SK-N-SH (cell line): ENCODE data around the gene LDLRAD1. TPM values are rescaled to one million over a fixed set of nuclear protein-coding genes. Genes with fewer than 3 reads are reported as not detected.

ENCODE experiments used
- CTCF ChIA-PET: fragments of 300-600, 350-600 bp; formaldehyde crosslinking; extraction: SDS; loops from one replicate; lab custom pipeline; 2021; lab: Yijun Ruan, JAX
- POLR2A ChIA-PET: fragments of 350-600 bp; sonication (Branson Sonifier 250); formaldehyde crosslinking; extraction: SDS; loops from one replicate; lab custom pipeline; 2020; ENCODE audit warnings: antibody characterized with exemption, inconsistent platforms; lab: Yijun Ruan, JAX
- DNase-seq: peaks from one replicate; pipeline ENCODE4 v3.0.0; 2012
- H2AFZ ChIP-seq: fragments of 200-600 bp; sonication (generic); 2 replicates; pipeline ENCODE4 v1.8.1; 2016; ENCODE audit warnings: antibody characterized with exemption, mild to moderate bottlenecking, low read depth
- H3F3A ChIP-seq: fragments of 200-600 bp; sonication (generic); replicated peaks from 2 replicates; pipeline ENCODE3; 2016; ENCODE audit warnings: antibody characterized with exemption, mild to moderate bottlenecking; ENCODE audit not compliant: insufficient read depth
- H3K27ac ChIP-seq, 2 experiments: fragments of 200-500 bp in 1 of 2; fragments of 200-600 bp in 1 of 2; sonication (Bioruptor generic) in 1 of 2; sonication (generic), shearing (Covaris generic) in 1 of 2; 2 replicates each; pipeline versions ENCODE4 v1.5.1 to v1.6.1; 2014 to 2016; ENCODE audit warnings: low read depth in 2 of 2, inconsistent platforms in 1 of 2, low read length in 1 of 2, mild to moderate bottlenecking in 1 of 2, mixed read lengths in 1 of 2
- H3K27me3 ChIP-seq: fragments of 200-600 bp; sonication (generic), shearing (Covaris generic); 2 replicates; pipeline ENCODE4 v1.6.1; 2016; ENCODE audit warnings: mixed run types; ENCODE audit not compliant: insufficient read depth
- H3K36me3 ChIP-seq, 2 experiments: fragments of 200-500 bp in 1 of 2; fragments of 200-600 bp in 1 of 2; sonication (Bioruptor generic) in 1 of 2; sonication (generic) in 1 of 2; replicated peaks in 1 of 2; 2 replicates each; pipeline versions ENCODE3 to v1.5.1; 2014 to 2016; ENCODE audit warnings: low read length in 1 of 2, mild to moderate bottlenecking in 1 of 2; ENCODE audit not compliant: insufficient read depth in 2 of 2, control insufficient read depth in 1 of 2
- H3K4me1 ChIP-seq, 2 experiments: fragments of 200-500 bp in 1 of 2; fragments of 200-600 bp in 1 of 2; sonication (Bioruptor generic) in 1 of 2; sonication (generic), shearing (Covaris generic) in 1 of 2; 2 replicates each; pipeline versions ENCODE4 v1.5.1 to v1.6.1; 2014 to 2016; ENCODE audit warnings: low read depth in 1 of 2, low read length in 1 of 2, mixed run types in 1 of 2; ENCODE audit not compliant: insufficient read depth in 2 of 2, control insufficient read depth in 1 of 2
- H3K4me2 ChIP-seq: fragments of 200-600 bp; sonication (generic), shearing (Covaris generic); 2 replicates; pipeline ENCODE4 v1.6.1; 2017; ENCODE audit warnings: mixed run types
- H3K4me3 ChIP-seq, 2 experiments: fragments of 200-500 bp in 1 of 2; fragments of 200-600 bp in 1 of 2; sonication (Bioruptor generic) in 1 of 2; sonication (generic), shearing (Covaris generic) in 1 of 2; 2 replicates each; pipeline versions ENCODE4 v1.5.1 to v1.8.1; 2014 to 2016; ENCODE audit warnings: low read depth in 2 of 2, inconsistent platforms in 1 of 2, low read length in 1 of 2, mild to moderate bottlenecking in 1 of 2, mixed read lengths in 1 of 2, moderate library complexity in 1 of 2
- H3K79me2 ChIP-seq: fragments of 200-600 bp; sonication (generic); 2 replicates; pipeline ENCODE4 v1.8.1; 2017; ENCODE audit warnings: mild to moderate bottlenecking; ENCODE audit not compliant: insufficient read depth
- H3K9ac ChIP-seq: fragments of 200-600 bp; sonication (generic); 2 replicates; pipeline ENCODE4 v1.6.1; 2017; ENCODE audit warnings: mixed run types
- H3K9me2 ChIP-seq: fragments of 200-600 bp; sonication (generic); 2 replicates; pipeline ENCODE4 v1.6.1; 2017; ENCODE audit warnings: mixed run types
- H3K9me3 ChIP-seq: fragments of 200-600 bp; sonication (generic); 2 replicates; pipeline ENCODE4 v1.6.1; 2017; ENCODE audit warnings: mixed run types, mild to moderate bottlenecking, moderate library complexity
- H4K20me1 ChIP-seq: fragments of 200-600 bp; sonication (generic); 2 replicates; pipeline ENCODE4 v1.6.1; 2017; ENCODE audit warnings: mild to moderate bottlenecking, mixed run types; ENCODE audit not compliant: insufficient read depth
- FOSL2 ChIP-seq: IDR thresholded peaks from 2 replicates; pipeline ENCODE4 v1.4.0; 2012; ENCODE audit warnings: low read depth, mild to moderate bottlenecking, moderate library complexity, borderline replicate concordance
- FOXM1 ChIP-seq: IDR thresholded peaks from 2 replicates; pipeline ENCODE4 v1.4.0; 2012; ENCODE audit warnings: low read depth, mild to moderate bottlenecking
- GABPA ChIP-seq: IDR thresholded peaks from 2 replicates; pipeline ENCODE4 v1.4.0; 2012; ENCODE audit warnings: low read depth, mild to moderate bottlenecking
- GATA2 ChIP-seq: sonication (generic); formaldehyde crosslinking; IDR thresholded peaks from 2 replicates; pipeline ENCODE4 v1.5.0; 2020; ENCODE audit warnings: mild to moderate bottlenecking, missing genetic modification reagents
- MAX ChIP-seq: IDR thresholded peaks from 2 replicates; pipeline ENCODE4 v1.4.0; 2012; ENCODE audit warnings: low read depth
- MXI1 ChIP-seq: IDR thresholded peaks from 2 replicates; pipeline ENCODE4 v1.6.1; 2012; ENCODE audit warnings: mild to moderate bottlenecking, low read depth, low read length, improper control_type of control experiment
- NFIC ChIP-seq: IDR thresholded peaks from 2 replicates; pipeline ENCODE4 v1.4.0; 2012; ENCODE audit warnings: borderline replicate concordance
- NRF1 ChIP-seq: IDR thresholded peaks from 2 replicates; pipeline ENCODE4 v1.6.1; 2012; ENCODE audit warnings: low read depth, mild to moderate bottlenecking, low read length
- POLR2AphosphoS5 ChIP-seq: IDR thresholded peaks from 2 replicates; pipeline ENCODE4 v1.6.1; 2012; ENCODE audit warnings: low read depth, low read length
- RAD21 ChIP-seq: IDR thresholded peaks from 2 replicates; pipeline ENCODE4 v1.6.1; 2012; ENCODE audit warnings: mild to moderate bottlenecking, low read length
- RCOR1 ChIP-seq: fragments of 150-350 bp; IDR thresholded peaks from 2 replicates; pipeline ENCODE4 v1.6.1; 2017; ENCODE audit warnings: antibody characterized with exemption, low read length
- RFX5 ChIP-seq: IDR thresholded peaks from 2 replicates; pipeline ENCODE4 v1.6.1; 2012; ENCODE audit warnings: mild to moderate bottlenecking, improper control_type of control experiment, low read length
- RXRA ChIP-seq: IDR thresholded peaks from 2 replicates; pipeline ENCODE4 v1.4.0; 2012; ENCODE audit warnings: low read depth, mild to moderate bottlenecking, borderline replicate concordance
- SIN3A ChIP-seq: IDR thresholded peaks from 2 replicates; pipeline ENCODE4 v1.6.1; 2012; ENCODE audit warnings: low read depth, mild to moderate bottlenecking, low read length, moderate library complexity, borderline replicate concordance
- TAF1 ChIP-seq: IDR thresholded peaks from 2 replicates; pipeline ENCODE4 v1.6.1; 2012; ENCODE audit warnings: low read depth, mild to moderate bottlenecking, low read length, moderate library complexity, borderline replicate concordance
- TEAD4 ChIP-seq: IDR thresholded peaks from 2 replicates; pipeline ENCODE4 v1.4.0; 2012; ENCODE audit warnings: mild to moderate bottlenecking, borderline replicate concordance; ENCODE audit not compliant: insufficient read depth
- WGBS: methylation state at CpG from one replicate; pipeline ENCODE4 v1.1.6; 2017; ENCODE audit warnings: low lambda C conversion rate; 5-methylcytosine and 5-hydroxymethylcytosine counted together
- polyA plus RNA-seq, 3 experiments: library from polyadenylated mRNA; depleted of rRNA; stranded (reverse); fragments of >200 nt; gene quantifications; 2 replicates each; pipeline ENCODE4 v1.2.3, GENCODE V29; 2012
- TF ChIP-seq, protein P1 (sequence below): IDR thresholded peaks from 2 replicates; pipeline ENCODE4 v1.4.0; 2012; ENCODE audit warnings: low read depth, borderline replicate concordance
- TF ChIP-seq, protein P2 (sequence below): fragments of 200-600 bp; sonication (generic); IDR thresholded peaks from 2 replicates; pipeline ENCODE4 v1.6.1; 2017; ENCODE audit warnings: antibody characterized with exemption, mild to moderate bottlenecking, moderate library complexity
- TF ChIP-seq, protein P3 (sequence below): IDR thresholded peaks from 2 replicates; pipeline ENCODE4 v1.4.0; 2012; ENCODE audit warnings: low read depth, borderline replicate concordance
- TF ChIP-seq, protein P4 (sequence below): fragments of 150-350 bp; IDR thresholded peaks from 2 replicates; pipeline ENCODE4 v1.6.1; 2016; ENCODE audit warnings: mild to moderate bottlenecking, low read depth, low read length

LDLRAD1 gene
- polyA plus RNA-seq, 1 of the 3 experiments (the other 2 are of a cell fraction): not detected

DNA sequence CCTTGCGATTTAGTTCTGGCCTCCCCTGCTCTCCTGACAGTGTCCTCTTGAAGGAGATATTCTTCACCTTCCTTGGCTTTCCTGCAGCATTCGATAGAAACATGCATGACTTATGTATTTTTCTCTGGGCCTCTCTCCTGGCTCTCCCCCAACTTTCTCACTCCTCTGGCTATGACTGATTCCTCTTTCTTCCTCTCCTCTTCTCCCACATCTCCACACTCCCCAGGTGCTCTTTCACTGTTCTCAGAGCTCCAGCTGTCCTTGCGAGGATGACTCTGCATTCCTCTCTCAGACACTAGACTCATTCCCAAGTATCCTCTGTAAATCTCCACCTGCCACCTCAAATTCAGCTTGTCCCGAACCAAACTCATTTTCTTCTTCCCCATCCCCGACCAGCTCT is 53.9 kb downstream of the LDLRAD1 start (continued):
- TF ChIP-seq, protein P1, sequence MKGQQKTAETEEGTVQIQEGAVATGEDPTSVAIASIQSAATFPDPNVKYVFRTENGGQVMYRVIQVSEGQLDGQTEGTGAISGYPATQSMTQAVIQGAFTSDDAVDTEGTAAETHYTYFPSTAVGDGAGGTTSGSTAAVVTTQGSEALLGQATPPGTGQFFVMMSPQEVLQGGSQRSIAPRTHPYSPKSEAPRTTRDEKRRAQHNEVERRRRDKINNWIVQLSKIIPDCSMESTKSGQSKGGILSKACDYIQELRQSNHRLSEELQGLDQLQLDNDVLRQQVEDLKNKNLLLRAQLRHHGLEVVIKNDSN: no peak

- H3K36me3 ChIP-seq: peaks cover 58 to 73% of the 10 kb centered on the region in 2 experiments
Measured at GRCh38 chr1:53963460-53963859, 54.5 kb downstream of the LDLRAD1 start.

More at GRCh38 chr1:53963460-53963859, 54.5 kb downstream of the LDLRAD1 start:
- H2AFZ ChIP-seq: no peak overlapping the region
- no peak for DNase-seq
- H3K27ac ChIP-seq: no peak overlapping the region
- ChIA-PET POLR2A (no interaction called here), CTCF (interaction anchor here (0.9 to 1.6 kb wide), 2 partner anchors 13 to 102 kb away, joined by 3 to 6 read pairs; no protein-coding TSS in a partner anchor)
- peaks cover 8% of the 10 kb centered on the region; the same call in 1 of the 2 replicates for H3K79me2 ChIP-seq
- no peaks in the 10 kb centered on the region for H3K9me3 ChIP-seq
- H3K9me2 ChIP-seq: no peaks in the 10 kb centered on the region
- no peak for TF ChIP-seq FOXM1
- TF ChIP-seq RAD21: no peak
- no peak for TF ChIP-seq FOSL2
- no peak for TF ChIP-seq GABPA
- no peak for TF ChIP-seq GATA2
- TF ChIP-seq RFX5: no peak
- no peak for TF ChIP-seq RCOR1
- no peak for TF ChIP-seq MXI1
- no peak for TF ChIP-seq NRF1
- TF ChIP-seq, protein P2, sequence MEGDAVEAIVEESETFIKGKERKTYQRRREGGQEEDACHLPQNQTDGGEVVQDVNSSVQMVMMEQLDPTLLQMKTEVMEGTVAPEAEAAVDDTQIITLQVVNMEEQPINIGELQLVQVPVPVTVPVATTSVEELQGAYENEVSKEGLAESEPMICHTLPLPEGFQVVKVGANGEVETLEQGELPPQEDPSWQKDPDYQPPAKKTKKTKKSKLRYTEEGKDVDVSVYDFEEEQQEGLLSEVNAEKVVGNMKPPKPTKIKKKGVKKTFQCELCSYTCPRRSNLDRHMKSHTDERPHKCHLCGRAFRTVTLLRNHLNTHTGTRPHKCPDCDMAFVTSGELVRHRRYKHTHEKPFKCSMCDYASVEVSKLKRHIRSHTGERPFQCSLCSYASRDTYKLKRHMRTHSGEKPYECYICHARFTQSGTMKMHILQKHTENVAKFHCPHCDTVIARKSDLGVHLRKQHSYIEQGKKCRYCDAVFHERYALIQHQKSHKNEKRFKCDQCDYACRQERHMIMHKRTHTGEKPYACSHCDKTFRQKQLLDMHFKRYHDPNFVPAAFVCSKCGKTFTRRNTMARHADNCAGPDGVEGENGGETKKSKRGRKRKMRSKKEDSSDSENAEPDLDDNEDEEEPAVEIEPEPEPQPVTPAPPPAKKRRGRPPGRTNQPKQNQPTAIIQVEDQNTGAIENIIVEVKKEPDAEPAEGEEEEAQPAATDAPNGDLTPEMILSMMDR: no peak
- TF ChIP-seq TAF1: no peak
- no peak for TF ChIP-seq NFIC
- TF ChIP-seq, protein P3, sequence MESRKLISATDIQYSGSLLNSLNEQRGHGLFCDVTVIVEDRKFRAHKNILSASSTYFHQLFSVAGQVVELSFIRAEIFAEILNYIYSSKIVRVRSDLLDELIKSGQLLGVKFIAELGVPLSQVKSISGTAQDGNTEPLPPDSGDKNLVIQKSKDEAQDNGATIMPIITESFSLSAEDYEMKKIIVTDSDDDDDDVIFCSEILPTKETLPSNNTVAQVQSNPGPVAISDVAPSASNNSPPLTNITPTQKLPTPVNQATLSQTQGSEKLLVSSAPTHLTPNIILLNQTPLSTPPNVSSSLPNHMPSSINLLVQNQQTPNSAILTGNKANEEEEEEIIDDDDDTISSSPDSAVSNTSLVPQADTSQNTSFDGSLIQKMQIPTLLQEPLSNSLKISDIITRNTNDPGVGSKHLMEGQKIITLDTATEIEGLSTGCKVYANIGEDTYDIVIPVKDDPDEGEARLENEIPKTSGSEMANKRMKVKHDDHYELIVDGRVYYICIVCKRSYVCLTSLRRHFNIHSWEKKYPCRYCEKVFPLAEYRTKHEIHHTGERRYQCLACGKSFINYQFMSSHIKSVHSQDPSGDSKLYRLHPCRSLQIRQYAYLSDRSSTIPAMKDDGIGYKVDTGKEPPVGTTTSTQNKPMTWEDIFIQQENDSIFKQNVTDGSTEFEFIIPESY: no peak
- no peak for TF ChIP-seq SIN3A
- TF ChIP-seq POLR2AphosphoS5: no peak
- no peak for TF ChIP-seq TEAD4
- TF ChIP-seq MAX: no peak
- TF ChIP-seq RXRA: no peak
- TF ChIP-seq, protein P4, sequence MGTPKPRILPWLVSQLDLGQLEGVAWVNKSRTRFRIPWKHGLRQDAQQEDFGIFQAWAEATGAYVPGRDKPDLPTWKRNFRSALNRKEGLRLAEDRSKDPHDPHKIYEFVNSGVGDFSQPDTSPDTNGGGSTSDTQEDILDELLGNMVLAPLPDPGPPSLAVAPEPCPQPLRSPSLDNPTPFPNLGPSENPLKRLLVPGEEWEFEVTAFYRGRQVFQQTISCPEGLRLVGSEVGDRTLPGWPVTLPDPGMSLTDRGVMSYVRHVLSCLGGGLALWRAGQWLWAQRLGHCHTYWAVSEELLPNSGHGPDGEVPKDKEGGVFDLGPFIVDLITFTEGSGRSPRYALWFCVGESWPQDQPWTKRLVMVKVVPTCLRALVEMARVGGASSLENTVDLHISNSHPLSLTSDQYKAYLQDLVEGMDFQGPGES: no peak
- H3K27me3 ChIP-seq: no peaks in the 10 kb centered on the region
- H4K20me1 ChIP-seq: no peaks in the 10 kb centered on the region
- H3K9ac ChIP-seq: no peak overlapping the region
- WGBS: 93% methylated on average over 4 of the region's 4 CpGs
- H3K4me1 ChIP-seq: no peaks in the 10 kb centered on the region
- no peak overlapping the region for H3K4me3 ChIP-seq
- H3F3A ChIP-seq: peaks cover 4% of the 10 kb centered on the region
- no peak overlapping the region for H3K4me2 ChIP-seq
